Kidney (tissue), 14 donors: ENCODE results near the gene ME2. TPM values are rescaled to one million over a fixed set of nuclear protein-coding genes. Genes with fewer than 3 reads are reported as not detected.
"Not testable (repeated sequence)": the region's sequence is repeated elsewhere in the genome, so short reads cannot be mapped to it uniquely, and the experiment has no call there.

Source experiments
- DNase-seq, 5 donors: peaks; one replicate each; pipeline ENCODE4 v3.0.0-alpha.2; 2013 to 2020
- FAIRE-seq: peaks from 2 replicates; lab custom pipeline; 2012; peaks lifted over from hg19 to GRCh38; lab: Jason Lieb, UNC
- H3K27ac ChIP-seq, 2 donors: one replicate each; pipeline ENCODE4 v1.7.0; 2013; ENCODE audit warnings: low read depth in 2 of 2, low read length in 2 of 2, inconsistent platforms in 1 of 2
- H3K27me3 ChIP-seq: one replicate; pipeline ENCODE4 v1.7.1; 2013; ENCODE audit warnings: low read length, inconsistent platforms; ENCODE audit not compliant: control insufficient read depth, insufficient read depth
- H3K36me3 ChIP-seq, 3 donors: one replicate each; pipeline versions ENCODE4 v1.7.0 to v1.7.1; 2013; ENCODE audit warnings: low read length in 3 of 3, control low read depth in 1 of 3, inconsistent platforms in 1 of 3; ENCODE audit not compliant: insufficient read depth in 3 of 3, control insufficient read depth in 2 of 3
- H3K4me1 ChIP-seq, 3 donors: one replicate each; pipeline versions ENCODE4 v1.7.0 to v1.7.1; 2013; ENCODE audit warnings: low read length in 3 of 3, inconsistent platforms in 1 of 3, low read depth in 1 of 3; ENCODE audit not compliant: control insufficient read depth in 2 of 3, insufficient read depth in 2 of 3
- H3K4me3 ChIP-seq, 3 donors: one replicate each; pipeline versions ENCODE4 v1.7.0 to v1.8.1; 2013; ENCODE audit warnings: low read length in 3 of 3, control low read depth in 1 of 3, inconsistent platforms in 1 of 3
- H3K9ac ChIP-seq, 3 donors: one replicate each; pipeline versions ENCODE4 v1.7.0 to v1.7.1; 2013; ENCODE audit warnings: low read length in 3 of 3, control low read depth in 1 of 3, inconsistent platforms in 1 of 3
- H3K9me3 ChIP-seq, 3 donors: one replicate each; pipeline versions ENCODE4 v1.7.0 to v1.7.1; 2013; ENCODE audit warnings: low read length in 3 of 3, control low read depth in 1 of 3, inconsistent platforms in 1 of 3; ENCODE audit not compliant: control insufficient read depth in 2 of 3, insufficient read depth in 1 of 3
- CTCF ChIP-seq: IDR thresholded peaks from 3 replicates; pipeline ENCODE4 v1.5.1; 2012; ENCODE audit warnings: mild to moderate bottlenecking, moderate library complexity, borderline replicate concordance; ENCODE audit not compliant: insufficient read depth; ENCODE audit errors: extremely low read depth
- intact Hi-C: fragments of 100-400 bp; cut with DNase I; formaldehyde crosslinking; loops from one replicate; pipeline ENCODE4 v1.11.1; 2022
- polyA plus RNA-seq: library from polyadenylated mRNA; stranded (reverse); fragments of 350-450 nt; fragmentation: Illumina TruSeq; extraction: RNeasy Lipid Tissue Mini Kit (QIAGEN cat#74804); gene quantifications from one replicate; pipeline ENCODE4 v1.2.3, GENCODE V29; 2014; ENCODE audit warnings: low read depth, low replicate concordance; ENCODE audit not compliant: insufficient read depth
- total RNA-seq: library from RNA; stranded (reverse); fragmentation: NEBNext Ultra II Directional; extraction: Animal tissue kit (Norgen Biotek cat#: 25700); gene quantifications from one replicate; pipeline ENCODE4 v1.2.1, GENCODE V29; 2021
- donor health status: control.
- donor health status: control.
- donor health status: control.
- donor health status: control.
- donor health status: control.
- donor health status: DM: yes; HTN: yes; CAD: no.
- donor health status: Normal renal cell carcinoma (clear cell type).

The ME2 gene
- total and polyA plus RNA-seq, 2 donors from 2014 or later, result 20.5 to 32.8 TPM

- TF ChIP-seq CTCF, result no peak
- Histone ChIP-seq H3K9me3 (no peaks in the 10 kb centered on the region), H3K27ac (no peak overlapping the region), H3K9ac (no peak overlapping the region), H3K4me3 (no peak overlapping the region), H3K36me3 (no peaks in the 10 kb centered on the region), H3K27me3 (no peaks in the 10 kb centered on the region), H3K4me1 (peaks cover 0 to 7% (median 6%) of the 10 kb centered on the region in 3 donors)
- no peak for FAIRE-seq
- intact Hi-C loops, result no loop called here
- DNase-seq, result no peak
Measured at GRCh38 chr18:50850307-50851065, 28.4 kb upstream of the ME2 start.

- FAIRE-seq (no peak), DNase-seq (peak in 3 of 5 donors; percentile 17 to 39 (median 36))
- intact Hi-C loops, result no loop called here
- TF ChIP-seq CTCF, result no peak
- H3K9ac ChIP-seq, result peak overlapping the region in 1 of 3 donors; percentile 35
- H3K9me3 ChIP-seq, result no peaks in the 10 kb centered on the region
- H3K27me3 ChIP-seq, result no peaks in the 10 kb centered on the region
- peaks cover 0 to 7% (median 6%) of the 10 kb centered on the region in 3 donors for H3K4me1 ChIP-seq
- no peaks in the 10 kb centered on the region for H3K36me3 ChIP-seq
- H3K27ac ChIP-seq, result peak overlapping the region; percentile 59 to 84
- peak overlapping the region in 1 of 3 donors; percentile 23 for H3K4me3 ChIP-seq
Measured at GRCh38 chr18:50853863-50854271, 25.1 kb upstream of the ME2 start.

- FAIRE-seq, result no peak
- no peak overlapping the region for H3K4me3 ChIP-seq
- no peaks in the 10 kb centered on the region for H3K36me3 ChIP-seq
- H3K9me3 ChIP-seq, result no peaks in the 10 kb centered on the region
- peaks cover 0 to 7% (median 6%) of the 10 kb centered on the region in 3 donors for H3K4me1 ChIP-seq
- H3K27me3 ChIP-seq, result no peaks in the 10 kb centered on the region
- no peak overlapping the region for H3K27ac ChIP-seq
- intact Hi-C loops, result no loop called here
- H3K9ac ChIP-seq, result no peak overlapping the region
- TF ChIP-seq CTCF, result no peak
- peak in 3 of 5 donors; percentile 20 to 54 (median 48) for DNase-seq
Measured at GRCh38 chr18:50855976-50856757, 22.8 kb upstream of the ME2 start.

GRCh38 chr18:50857166-50857565 lies 21.8 kb upstream of the ME2 start:
- H3K9me3 ChIP-seq, H3K4me3 ChIP-seq, H3K9ac ChIP-seq, H3K4me1 ChIP-seq, intact Hi-C loops, FAIRE-seq, H3K27me3 ChIP-seq, H3K27ac ChIP-seq, H3K36me3 ChIP-seq, DNase-seq: not testable (repeated sequence)
